GM04504 (cell line): Measurements from ENCODE around the gene EML3.
"Not testable (repeated sequence)": the region's sequence is repeated elsewhere in the genome, so short reads cannot be mapped to it uniquely, and the experiment has no call there.

Source experiments
- DNase-seq: peaks from one replicate; pipeline ENCODE4 v3.0.0-alpha.2; 2012; ENCODE audit warnings: low read depth

The EML3 gene

GRCh38 chr11:62616957-62617356, 4.4 kb upstream of the EML3 start:
- DNase-seq: not testable (repeated sequence)

GRCh38 chr11:62615521-62615920, 2.9 kb upstream of the EML3 start:
- no peak for DNase-seq

- DNase-seq: no peak
Measured at GRCh38 chr11:62614275-62614674, 1.7 kb upstream of the EML3 start.

GRCh38 chr11:62613291-62613778, 760 bp upstream of the EML3 start:
- no peak for DNase-seq

GRCh38 chr11:62611705-62612365, 740 bp downstream of the EML3 start:
- no peak for DNase-seq

- no peak for DNase-seq
Measured at GRCh38 chr11:62610814-62611704, 1.5 kb downstream of the EML3 start.

GRCh38 chr11:62610403-62610802, 2.2 kb downstream of the EML3 start:
- DNase-seq: no peak

- DNase-seq: no peak
Measured at GRCh38 chr11:62608776-62609175, 3.8 kb downstream of the EML3 start.

- DNase-seq: no peak
Measured at GRCh38 chr11:62607714-62608113, 4.9 kb downstream of the EML3 start.

GRCh38 chr11:62605902-62606301, 6.7 kb downstream of the EML3 start:
- no peak for DNase-seq

GRCh38 chr11:62605467-62605866, 7.1 kb downstream of the EML3 start:
- DNase-seq: no peak

GRCh38 chr11:62604460-62605120, 8.0 kb downstream of the EML3 start:
- no peak for DNase-seq

- DNase-seq: no peak
Measured at GRCh38 chr11:62603776-62604299, 8.7 kb downstream of the EML3 start.

- no peak for DNase-seq
Measured at GRCh38 chr11:62603072-62603408, 9.5 kb downstream of the EML3 start.

- no peak for DNase-seq
Measured at GRCh38 chr11:62602141-62603071, 10.2 kb downstream of the EML3 start.

- DNase-seq: peak; percentile 95
Measured at GRCh38 chr11:62601372-62602140, 11.0 kb downstream of the EML3 start, which contains the start of gene MTA2. Gene MTA2, minus strand, starts transcription at chr11:62601865. Its CDS starts 415 bp downstream, at chr11:62601450.

- DNase-seq: no peak
Measured at GRCh38 chr11:62601122-62601371, 11.5 kb downstream of the EML3 start.

GRCh38 chr11:62600367-62601121, 12.0 kb downstream of the EML3 start:
- no peak for DNase-seq

- no peak for DNase-seq
Measured at GRCh38 chr11:62599901-62600300, 12.7 kb downstream of the EML3 start.

GRCh38 chr11:62599069-62599696, 13.4 kb downstream of the EML3 start:
- peak; percentile 95 for DNase-seq
